ENCODE data around the gene IPPK. TPM values are rescaled to one million over a fixed set of nuclear protein-coding genes. Genes with fewer than 3 reads are reported as not detected.

The IPPK gene
- total RNA-seq, 2 donors from 2014 or later: 8.9 to 13.1 TPM

GRCh38 chr9:92712767-92713166 lies 42.8 kb upstream of the IPPK start:
- Histone ChIP-seq H3K36me3 (peaks cover 42% of the 10 kb centered on the region), H3K4me3 (no peak overlapping the region), H3K9me3 (no peaks in the 10 kb centered on the region), H3K27ac (no peak overlapping the region), H3K27me3 (no peaks in the 10 kb centered on the region), H3K4me1 (peaks cover 0 to 29% of the 10 kb centered on the region in 2 donors)
- no peak for DNase-seq (ENCODE audit: low spot score)
- TF ChIP-seq, protein P1, sequence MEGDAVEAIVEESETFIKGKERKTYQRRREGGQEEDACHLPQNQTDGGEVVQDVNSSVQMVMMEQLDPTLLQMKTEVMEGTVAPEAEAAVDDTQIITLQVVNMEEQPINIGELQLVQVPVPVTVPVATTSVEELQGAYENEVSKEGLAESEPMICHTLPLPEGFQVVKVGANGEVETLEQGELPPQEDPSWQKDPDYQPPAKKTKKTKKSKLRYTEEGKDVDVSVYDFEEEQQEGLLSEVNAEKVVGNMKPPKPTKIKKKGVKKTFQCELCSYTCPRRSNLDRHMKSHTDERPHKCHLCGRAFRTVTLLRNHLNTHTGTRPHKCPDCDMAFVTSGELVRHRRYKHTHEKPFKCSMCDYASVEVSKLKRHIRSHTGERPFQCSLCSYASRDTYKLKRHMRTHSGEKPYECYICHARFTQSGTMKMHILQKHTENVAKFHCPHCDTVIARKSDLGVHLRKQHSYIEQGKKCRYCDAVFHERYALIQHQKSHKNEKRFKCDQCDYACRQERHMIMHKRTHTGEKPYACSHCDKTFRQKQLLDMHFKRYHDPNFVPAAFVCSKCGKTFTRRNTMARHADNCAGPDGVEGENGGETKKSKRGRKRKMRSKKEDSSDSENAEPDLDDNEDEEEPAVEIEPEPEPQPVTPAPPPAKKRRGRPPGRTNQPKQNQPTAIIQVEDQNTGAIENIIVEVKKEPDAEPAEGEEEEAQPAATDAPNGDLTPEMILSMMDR (IDR thresholded peaks at IDR 0.05): no peak

- Histone ChIP-seq H3K9me3 (no peaks in the 10 kb centered on the region), H3K27ac (no peak overlapping the region), H3K4me1 (peaks cover 0 to 29% of the 10 kb centered on the region in 2 donors), H3K36me3 (peaks cover 35% of the 10 kb centered on the region), H3K4me3 (no peak overlapping the region), H3K27me3 (no peaks in the 10 kb centered on the region)
- DNase-seq (ENCODE audit: low spot score): no peak
- TF ChIP-seq, protein P1 (IDR thresholded peaks at IDR 0.05): no peak
Observed at GRCh38 chr9:92711844-92712243, 41.9 kb upstream of the IPPK start.

DNA sequence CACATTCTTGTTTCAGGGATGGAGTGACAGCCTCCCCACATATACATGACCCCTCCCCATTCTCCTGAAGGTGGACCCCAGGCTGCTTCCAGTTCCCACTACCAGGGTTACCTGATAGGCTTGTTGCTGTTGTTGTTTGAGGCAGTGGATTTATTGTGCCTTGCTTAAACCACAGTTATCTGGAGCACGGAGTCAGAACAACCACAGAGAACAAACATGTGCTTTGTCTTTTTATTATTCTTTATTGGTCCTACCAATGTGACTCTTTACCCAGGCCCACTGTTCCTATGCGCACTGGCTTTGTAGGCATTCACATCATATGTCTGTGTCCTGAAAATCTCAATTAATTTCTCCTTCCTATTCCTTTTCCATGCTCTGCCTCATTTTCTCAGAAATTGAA lies 41.2 kb upstream of the IPPK start:
- H3K27ac ChIP-seq: no peak overlapping the region
- DNase-seq (ENCODE audit: low spot score): no peak

GRCh38 chr9:92710368-92710767 lies 40.4 kb upstream of the IPPK start:
- Histone ChIP-seq H3K36me3 (peaks cover 35% of the 10 kb centered on the region), H3K27me3 (no peaks in the 10 kb centered on the region), H3K27ac (no peak overlapping the region), H3K9me3 (no peaks in the 10 kb centered on the region), H3K4me1 (peaks cover 0 to 14% of the 10 kb centered on the region in 2 donors), H3K4me3 (no peak overlapping the region)
- no peak for DNase-seq (ENCODE audit: low spot score)
- TF ChIP-seq, protein P1 (IDR thresholded peaks at IDR 0.05): no peak

More for the DNA sequence above, 41.2 kb upstream of the IPPK start:
- H3K4me1 ChIP-seq: peaks cover 0 to 22% of the 10 kb centered on the region in 2 donors
- no peak overlapping the region for H3K4me3 ChIP-seq
- H3K9me3 ChIP-seq: no peaks in the 10 kb centered on the region
- no peaks in the 10 kb centered on the region for H3K27me3 ChIP-seq
- H3K36me3 ChIP-seq: peaks cover 35% of the 10 kb centered on the region
- TF ChIP-seq, protein P1 (IDR thresholded peaks at IDR 0.05): no peak

DNA sequence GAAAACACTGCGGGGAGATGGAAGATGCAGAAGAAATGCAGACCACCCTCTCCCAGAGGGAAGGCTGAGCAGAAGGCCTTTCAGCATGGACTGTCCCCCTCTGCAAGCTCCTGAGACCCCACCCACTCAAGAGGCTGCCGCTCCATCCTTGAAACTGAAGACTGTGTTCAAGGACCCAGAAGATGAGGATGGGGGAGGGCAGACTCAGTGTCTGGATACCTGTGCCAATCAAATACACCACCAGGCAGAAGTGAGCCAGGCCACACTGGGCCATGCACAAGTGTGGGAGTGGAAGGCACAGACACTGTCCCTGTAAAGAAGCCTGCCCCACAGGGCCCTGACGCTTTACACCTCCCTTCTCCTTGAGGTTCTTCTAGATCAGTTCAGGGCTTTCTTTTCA lies 40.0 kb upstream of the IPPK start:
- Histone ChIP-seq H3K27me3 (no peaks in the 10 kb centered on the region), H3K4me3 (no peak overlapping the region), H3K36me3 (peaks cover 33% of the 10 kb centered on the region), H3K9me3 (no peaks in the 10 kb centered on the region), H3K4me1 (peaks cover 0 to 10% of the 10 kb centered on the region in 2 donors), H3K27ac (no peak overlapping the region)
- TF ChIP-seq, protein P1 (IDR thresholded peaks at IDR 0.05): no peak
- DNase-seq (ENCODE audit: low spot score): peak; percentile 54

- Histone ChIP-seq H3K9me3 (no peaks in the 10 kb centered on the region), H3K4me3 (no peak overlapping the region), H3K36me3 (peaks cover 26% of the 10 kb centered on the region), H3K27me3 (no peaks in the 10 kb centered on the region), H3K4me1 (peaks cover 0 to 4% of the 10 kb centered on the region in 2 donors), H3K27ac (no peak overlapping the region)
- TF ChIP-seq, protein P1 (IDR thresholded peaks at IDR 0.05): no peak
- DNase-seq (ENCODE audit: low spot score): no peak
Observed at GRCh38 chr9:92709240-92709639, 39.3 kb upstream of the IPPK start.
